Activated gamma-delta T cell (primary cell): ENCODE results near the gene AGRN.
"Not testable (repeated sequence)": the region's sequence is repeated elsewhere in the genome, so short reads cannot be mapped to it uniquely, and the experiment has no call there.

Experiments
- DNase-seq: peaks from one replicate; lab custom pipeline; 2025; lab: John Stamatoyannopoulos, UW

The AGRN gene

GRCh38 chr1:1021010-1021919 lies 1.3 kb downstream of the AGRN start:
- no peak for DNase-seq

DNA sequence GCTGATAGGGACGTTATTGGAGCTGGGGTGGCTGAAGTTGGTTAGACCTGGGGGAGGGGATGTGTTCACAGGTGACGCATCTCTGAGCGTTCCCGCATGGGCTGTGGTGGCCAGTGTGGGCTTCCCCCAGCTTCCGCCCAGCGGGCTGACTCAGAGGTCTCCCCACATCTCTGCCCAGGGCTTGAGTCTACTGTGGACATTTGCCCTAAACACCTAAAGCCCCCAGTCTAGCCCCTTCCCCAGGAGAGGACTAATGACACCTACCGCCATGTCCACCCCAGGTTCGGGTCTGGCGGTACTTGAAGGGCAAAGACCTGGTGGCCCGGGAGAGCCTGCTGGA lies 2.0 kb downstream of the AGRN start:
- DNase-seq, result no peak

- no peak for DNase-seq
These were observed 2.5 kb downstream of the AGRN start for GRCh38 chr1:1022302-1023009.

DNA sequence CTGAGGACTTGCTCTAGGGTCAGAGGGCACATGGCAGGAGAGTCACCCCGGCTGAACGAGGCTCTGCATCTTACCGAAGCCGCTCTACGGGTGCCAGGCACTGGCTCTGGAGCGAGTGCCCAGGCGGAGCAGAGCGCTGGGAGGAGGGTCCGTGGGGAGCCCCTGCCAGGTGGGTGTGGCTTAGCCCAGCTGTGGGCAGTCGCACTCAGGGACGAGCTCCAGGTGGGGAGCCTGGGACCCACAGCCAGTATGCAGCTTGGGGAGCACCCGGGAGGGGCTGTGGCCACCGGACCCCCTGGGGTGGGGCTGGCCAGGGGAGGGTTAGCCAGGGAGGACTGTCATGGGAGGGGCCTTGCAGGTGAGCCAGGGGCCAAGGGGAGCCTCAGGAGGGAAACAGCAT lies 3.8 kb downstream of the AGRN start:
- DNase-seq, result no peak

- no peak for DNase-seq
These were observed 4.3 kb downstream of the AGRN start for GRCh38 chr1:1024149-1024770.

DNA sequence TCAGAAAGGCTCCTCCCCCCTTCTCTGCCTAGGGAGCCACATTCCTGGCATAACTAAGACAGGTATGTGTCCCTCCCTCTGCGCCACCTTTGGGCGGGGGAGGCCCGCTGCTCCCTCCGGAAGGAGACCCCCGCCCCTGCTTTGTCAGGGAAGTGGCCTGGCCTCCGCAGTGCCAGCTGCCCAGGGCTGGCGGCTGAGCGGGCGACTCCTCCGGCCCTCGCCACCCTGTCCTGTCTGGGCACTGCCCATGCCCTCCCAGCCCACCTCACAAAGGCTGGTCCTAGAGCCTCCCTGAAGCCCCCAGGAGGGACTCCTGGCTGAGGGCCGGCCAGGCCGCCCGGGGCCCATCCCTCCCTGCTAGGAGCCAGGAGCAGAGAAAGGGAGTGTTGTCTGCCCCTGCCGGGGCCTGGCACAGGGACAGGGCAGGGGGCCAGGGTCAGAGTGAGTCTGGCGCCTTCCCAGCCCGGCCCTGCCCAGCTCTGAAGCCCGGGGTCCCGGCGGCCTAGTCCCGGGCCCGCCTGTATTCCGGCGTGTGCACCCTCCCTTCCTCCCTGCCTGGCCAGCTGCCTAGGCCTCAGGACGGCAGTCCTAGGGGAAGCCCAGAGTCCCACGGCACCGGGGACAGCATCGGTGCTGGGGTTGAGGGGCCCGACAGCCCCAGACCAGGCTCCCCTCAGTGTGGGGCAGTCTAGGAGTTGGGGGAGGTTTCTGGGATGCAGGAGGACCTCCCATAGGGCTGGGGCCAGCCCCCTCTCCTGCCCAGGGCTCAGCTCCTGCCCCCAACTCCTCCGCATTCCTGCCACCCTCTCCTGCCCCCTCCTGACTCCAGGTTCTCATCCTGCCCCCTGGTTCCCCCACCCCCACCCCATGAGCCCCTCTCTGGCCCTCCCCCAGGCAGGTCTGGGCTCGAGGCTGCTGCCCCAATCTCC lies 5.1 kb downstream of the AGRN start:
- no peak for DNase-seq

DNA sequence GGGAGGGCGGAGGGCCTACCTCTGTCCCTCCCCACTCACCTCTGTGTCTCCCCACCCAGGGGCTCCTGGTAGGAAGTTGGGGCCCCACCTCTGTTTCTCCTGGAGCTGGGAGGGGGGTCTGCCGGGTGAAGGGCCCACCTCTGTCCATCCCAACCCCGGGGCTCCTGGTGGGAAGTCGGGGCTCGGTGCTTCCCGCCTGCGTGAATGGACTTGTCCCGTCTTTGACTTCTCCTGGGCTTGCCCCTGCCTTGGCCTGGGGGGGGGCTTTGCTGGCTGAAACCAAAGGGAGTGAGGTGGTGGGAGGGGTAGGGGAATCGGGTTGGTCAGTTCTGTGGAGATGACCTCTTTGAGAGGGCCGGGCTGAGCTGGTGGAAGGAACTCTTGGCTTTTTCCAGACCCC lies 5.8 kb downstream of the AGRN start:
- no peak for DNase-seq

DNA sequence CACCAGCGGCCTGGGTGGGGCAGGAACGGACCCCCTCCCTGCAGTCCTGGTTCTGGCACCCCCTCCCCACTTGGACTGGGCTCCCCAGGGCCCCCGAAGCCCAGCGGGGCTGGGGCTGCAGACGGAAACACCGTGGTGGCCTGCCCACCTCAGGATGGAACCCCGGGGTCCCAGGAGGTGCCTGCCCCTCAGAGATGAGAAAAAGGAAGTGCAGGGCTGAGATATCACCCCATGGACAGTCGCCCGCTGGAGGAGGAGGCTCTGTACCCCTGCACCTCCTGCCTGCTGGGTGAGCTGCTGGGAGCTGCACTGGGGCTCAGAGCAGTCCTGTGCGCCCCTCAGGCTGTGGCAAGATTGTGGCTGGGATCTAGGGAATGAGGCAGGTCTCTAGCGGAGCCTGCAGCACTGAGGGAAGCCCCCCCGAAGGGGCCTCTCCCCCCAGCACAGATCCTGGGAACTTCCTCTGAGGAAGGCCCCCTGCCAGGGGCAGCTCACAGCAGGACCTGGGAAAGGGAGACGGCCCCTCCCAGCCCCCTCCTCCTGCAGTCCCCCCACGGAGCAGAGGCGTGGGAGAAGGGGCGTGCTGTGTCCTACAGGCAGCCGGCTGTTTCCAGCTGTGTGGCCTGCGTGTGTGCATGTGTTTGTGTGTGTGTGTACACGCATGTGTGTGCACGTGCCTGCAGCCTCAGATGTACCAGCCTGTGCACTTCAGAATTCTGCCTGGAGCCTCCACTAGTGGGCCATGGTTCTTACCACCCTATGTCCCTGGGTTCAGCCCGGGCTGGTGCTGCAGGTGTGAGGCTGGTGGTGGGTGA lies 6.9 kb downstream of the AGRN start:
- no peak for DNase-seq

DNA sequence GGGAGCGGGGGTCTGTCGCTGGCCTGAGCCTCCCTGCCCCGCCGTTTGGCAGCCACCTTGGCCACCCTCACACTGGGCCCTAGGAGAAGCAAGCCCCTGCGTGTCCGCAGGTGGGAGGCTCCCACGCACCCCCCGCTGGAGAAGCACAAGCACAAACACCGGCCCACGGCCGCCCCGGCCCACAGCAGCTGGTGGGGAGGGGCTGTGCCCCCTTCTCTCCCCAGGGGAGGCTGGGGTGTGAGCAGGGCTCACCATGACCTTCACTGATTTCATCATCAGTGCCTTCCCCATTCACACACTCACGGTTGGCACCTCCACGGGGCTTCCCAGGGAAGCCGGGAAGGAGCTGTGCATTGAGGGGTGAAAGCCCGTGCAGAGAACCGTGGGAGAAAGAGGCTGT lies 7.9 kb downstream of the AGRN start:
- DNase-seq, result no peak

GRCh38 chr1:1030867-1031658 lies 11.1 kb downstream of the AGRN start:
- DNase-seq, result not testable (repeated sequence)

DNA sequence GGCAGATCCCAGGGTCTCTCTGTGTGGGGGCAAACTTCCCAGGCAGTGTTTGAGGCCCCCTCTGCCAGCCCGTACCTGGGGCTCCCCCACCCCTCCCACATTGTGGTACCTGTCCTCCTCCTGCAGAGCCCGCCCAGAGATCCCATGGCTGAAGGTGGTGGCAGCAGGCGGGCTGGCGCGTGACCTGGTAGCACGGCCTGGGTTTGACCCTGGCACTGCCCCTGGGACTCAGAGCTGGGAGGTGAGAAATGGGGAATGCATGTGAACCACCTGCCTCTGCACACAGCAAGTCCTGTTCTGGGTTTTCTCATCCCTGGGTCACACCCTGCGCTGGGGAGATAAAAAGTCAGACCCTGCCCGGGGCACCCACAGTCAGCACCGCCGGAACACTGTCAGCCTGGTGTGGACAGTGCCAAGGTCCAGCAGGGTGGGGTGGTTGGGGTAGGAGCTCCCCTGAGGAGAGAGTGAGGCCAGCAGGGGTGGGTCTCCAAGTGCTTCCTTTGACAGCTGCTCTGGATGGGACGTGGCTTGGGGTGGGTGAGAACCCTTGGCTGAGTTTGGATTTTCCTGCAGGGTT lies 11.8 kb downstream of the AGRN start:
- no peak for DNase-seq

DNA sequence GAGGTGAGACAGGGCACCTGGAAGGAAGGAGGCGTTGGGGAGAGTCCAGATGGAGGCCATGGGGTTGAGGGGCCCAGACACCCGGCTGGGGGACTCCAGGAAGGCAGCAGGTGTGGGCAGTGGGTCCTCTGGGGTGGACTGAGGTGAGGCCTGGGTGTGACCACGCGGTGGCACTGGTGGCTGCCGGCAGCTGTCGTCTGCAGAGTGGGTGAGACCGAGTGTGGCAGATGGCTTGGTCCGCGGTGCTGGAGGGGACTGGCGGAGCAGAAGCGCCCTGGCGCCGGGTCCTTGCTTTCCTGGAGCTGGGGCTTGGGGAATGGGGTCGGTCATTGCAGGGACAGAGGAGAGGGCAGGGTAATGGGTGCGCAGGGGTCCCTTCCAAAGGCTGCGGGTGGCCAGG lies 12.5 kb downstream of the AGRN start:
- DNase-seq, result no peak

DNA sequence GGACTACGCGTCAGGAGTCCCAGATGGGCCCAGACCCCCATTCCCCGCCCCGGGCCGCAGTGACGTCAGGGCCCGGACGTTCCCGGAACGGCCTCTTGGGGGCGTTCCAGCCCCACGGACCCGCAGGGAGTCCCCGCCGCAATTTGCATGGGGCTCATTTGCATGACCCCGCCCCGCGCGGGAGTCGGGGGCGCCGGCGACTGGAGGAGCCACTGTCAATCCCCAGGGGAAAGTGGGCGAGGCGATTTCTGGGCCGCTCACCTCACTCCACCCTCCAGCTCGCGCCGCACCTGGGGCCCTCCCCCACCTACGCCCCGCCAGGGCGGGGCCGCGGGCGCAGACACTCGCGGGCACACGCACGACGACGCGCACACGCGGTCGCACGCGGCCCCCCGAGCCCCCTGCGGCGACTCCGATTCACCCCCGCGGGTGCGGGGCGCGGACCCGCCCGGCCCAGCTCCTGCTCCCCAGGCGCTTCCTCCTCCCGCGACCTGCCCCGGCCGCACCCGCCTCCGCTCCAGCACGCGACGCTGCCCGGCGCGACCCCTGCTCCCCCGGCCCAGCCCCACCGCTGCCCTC lies 13.2 kb downstream of the AGRN start:
- peak; percentile 77 for DNase-seq

- no peak for DNase-seq
These were observed 14.0 kb downstream of the AGRN start for GRCh38 chr1:1033731-1034438.

GRCh38 chr1:1034439-1034781 lies 14.5 kb downstream of the AGRN start:
- no peak for DNase-seq

DNA sequence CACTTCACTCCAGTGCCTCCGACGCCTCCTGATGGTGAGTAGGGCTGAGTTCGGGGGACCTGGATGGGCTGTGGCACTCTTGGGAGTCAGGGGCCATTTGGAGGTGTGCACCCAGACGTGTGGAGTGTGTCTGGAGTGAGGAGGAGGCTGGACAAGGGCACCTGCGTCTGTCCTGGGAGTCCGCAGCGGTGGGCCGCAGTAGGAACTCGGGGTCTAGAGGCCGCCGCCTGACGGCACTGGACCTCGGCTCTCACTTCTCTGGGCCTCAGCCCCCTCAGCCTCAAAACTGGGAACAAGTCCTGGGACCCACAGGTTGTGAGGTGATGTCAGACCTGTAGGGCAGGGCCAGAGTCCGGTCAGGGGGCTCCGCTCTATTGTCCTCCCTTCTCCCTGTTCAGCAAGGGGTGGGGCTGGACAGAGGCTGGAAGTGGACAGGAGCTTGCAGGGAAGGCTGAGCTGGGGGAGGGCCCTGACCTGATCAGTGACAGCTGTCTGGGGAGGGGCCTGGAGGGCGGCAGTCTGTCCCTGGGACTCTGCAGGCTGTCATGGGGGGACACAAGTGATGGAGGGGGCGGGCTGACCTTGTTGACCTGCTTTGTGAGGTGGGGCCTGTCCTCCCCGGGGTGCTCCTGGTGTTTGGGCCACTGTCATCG lies 15.5 kb downstream of the AGRN start:
- DNase-seq, result no peak

- no peak for DNase-seq
These were observed 17.7 kb downstream of the AGRN start for GRCh38 chr1:1037366-1038327.
